Left ventricle myocardium inferior (tissue), 1 donor: Measurements from ENCODE around the gene KAZN. TPM values are rescaled to one million over a fixed set of nuclear protein-coding genes. Genes with fewer than 3 reads are reported as not detected.

Source experiments
- DNase-seq: peaks from one replicate; pipeline ENCODE4 v3.0.0-alpha.2; 2020
- H3K27ac ChIP-seq: fragments of 200-600 bp; replicated peaks from 2 replicates; pipeline ENCODE4 v1.8.0; 2021
- H3K27me3 ChIP-seq: fragments of 200-600 bp; 2 replicates; pipeline ENCODE4 v1.8.0; 2021; ENCODE audit warnings: low read depth
- H3K36me3 ChIP-seq: fragments of 200-600 bp; 2 replicates; pipeline ENCODE4 v1.8.0; 2021
- H3K4me1 ChIP-seq: fragments of 200-600 bp; 2 replicates; pipeline ENCODE4 v1.8.0; 2021
- H3K4me3 ChIP-seq: fragments of 200-600 bp; 2 replicates; pipeline ENCODE4 v1.8.0; 2021; ENCODE audit warnings: mild to moderate bottlenecking, moderate library complexity
- H3K9me3 ChIP-seq: fragments of 200-600 bp; replicated peaks from 2 replicates; pipeline ENCODE4 v1.8.0; 2021
- CTCF ChIP-seq: fragments of 200-600 bp; IDR thresholded peaks from 2 replicates; pipeline ENCODE4 v1.8.0; 2021; ENCODE audit warnings: antibody characterized with exemption, mild to moderate bottlenecking, borderline replicate concordance
- intact Hi-C: fragments of 100-400 bp; cut with micrococcal nuclease; formaldehyde crosslinking; loops from one replicate; pipeline ENCODE4 v1.11.0; 2022
- total RNA-seq: library from RNA; stranded (reverse); fragmentation: NEBNext Ultra II Directional; extraction: Animal tissue kit (Norgen Biotek cat#: 25700); gene quantifications from one replicate; pipeline ENCODE4 v1.2.1, GENCODE V29; 2021
- donor health status: DM: no; HTN: yes; CAD: no; lungs with severe emphysema.

Gene KAZN
- total RNA-seq, 1 donor from 2014 or later: 2.2 TPM

- DNase-seq: no peak
- TF ChIP-seq CTCF: no peak
- intact Hi-C loops: no loop called here
Measured at GRCh38 chr1:14871218-14871970, 272.9 kb downstream of the KAZN start.

GRCh38 chr1:14872762-14873161, 274.3 kb downstream of the KAZN start:
- intact Hi-C loops: no loop called here
- no peaks in the 10 kb centered on the region for H3K9me3 ChIP-seq
- no peak for TF ChIP-seq CTCF
- no peak overlapping the region for H3K27ac ChIP-seq
- H3K4me3 ChIP-seq: no peak overlapping the region
- H3K36me3 ChIP-seq: no peaks in the 10 kb centered on the region
- peaks cover 59% of the 10 kb centered on the region for H3K27me3 ChIP-seq
- no peak for DNase-seq
- no peaks in the 10 kb centered on the region for H3K4me1 ChIP-seq

More at GRCh38 chr1:14871218-14871970, 272.9 kb downstream of the KAZN start:
- Histone ChIP-seq H3K4me1 (no peaks in the 10 kb centered on the region), H3K4me3 (no peak overlapping the region), H3K9me3 (no peaks in the 10 kb centered on the region), H3K36me3 (no peaks in the 10 kb centered on the region), H3K27ac (no peak overlapping the region), H3K27me3 (peaks cover 59% of the 10 kb centered on the region)

- Histone ChIP-seq H3K27me3 (peaks cover 59% of the 10 kb centered on the region), H3K9me3 (no peaks in the 10 kb centered on the region), H3K4me3 (no peak overlapping the region), H3K4me1 (no peaks in the 10 kb centered on the region), H3K27ac (no peak overlapping the region), H3K36me3 (no peaks in the 10 kb centered on the region)
- TF ChIP-seq CTCF: no peak
- intact Hi-C loops: no loop called here
- DNase-seq: no peak
Measured at GRCh38 chr1:14873677-14874076, 275.2 kb downstream of the KAZN start.

- no peak for DNase-seq
Measured at GRCh38 chr1:14875524-14876509, 277.3 kb downstream of the KAZN start.

More at GRCh38 chr1:14875524-14876509, 277.3 kb downstream of the KAZN start:
- no peaks in the 10 kb centered on the region for H3K4me1 ChIP-seq
- no peak overlapping the region for H3K4me3 ChIP-seq
- no peaks in the 10 kb centered on the region for H3K36me3 ChIP-seq
- H3K27ac ChIP-seq: no peak overlapping the region
- intact Hi-C loops: no loop called here
- no peaks in the 10 kb centered on the region for H3K9me3 ChIP-seq
- TF ChIP-seq CTCF: no peak
- peaks cover 63% of the 10 kb centered on the region for H3K27me3 ChIP-seq
